ENCODE measurements around the gene PTBP2.

PTBP2 gene

GRCh38 chr1:96722958-96723357, 1.4 kb downstream of the PTBP2 start:
- Histone ChIP-seq H3K9ac (ENCODE audit: low read length) (peak overlapping the region; percentile 92), H3K36me3 (ENCODE audit: low read length) (peaks cover 15% of the 10 kb centered on the region), H4K20me1 (ENCODE audit: low read depth, low read length) (peaks cover 7% of the 10 kb centered on the region), H3K27ac (ENCODE audit: low read depth, low read length) (peak overlapping the region; percentile 68; the same call in 1 of the 2 replicates), H3K9me3 (ENCODE audit: insufficient read depth, low read length) (no peaks in the 10 kb centered on the region), H3K4me2 (ENCODE audit: low read depth, low read length, poor library complexity, severe bottlenecking) (peak overlapping the region; percentile 85), H3K27me3 (ENCODE audit: low read length) (no peaks in the 10 kb centered on the region), H2AFZ (ENCODE audit: low read depth, low read length, severe bottlenecking) (no peak overlapping the region), H3K79me2 (ENCODE audit: insufficient read depth, low read length) (peaks cover 61% of the 10 kb centered on the region), H3F3A (ENCODE audit: insufficient read depth) (no peaks in the 10 kb centered on the region; the same call in 1 of the 2 replicates), H3K9me2 (replicated peaks; ENCODE audit: insufficient read depth, low read length) (no peaks in the 10 kb centered on the region), H3K4me3 (ENCODE audit: insufficient read depth, low read length, poor library complexity, severe bottlenecking) (peak overlapping the region; percentile 90)
- TF ChIP-seq EZH2phosphoT487 (conservative IDR thresholded peaks at IDR 0.05; ENCODE audit: low read length) (no peak), CTCF (IDR thresholded peaks at IDR 0.05; ENCODE audit: insufficient read depth, low read length, poor library complexity, severe bottlenecking) (no peak)

GRCh38 chr1:96723377-96723776, 1.8 kb downstream of the PTBP2 start:
- no peak for TF ChIP-seq EZH2phosphoT487 (conservative IDR thresholded peaks at IDR 0.05; ENCODE audit: low read length)
- no peak for TF ChIP-seq CTCF (IDR thresholded peaks at IDR 0.05; ENCODE audit: insufficient read depth, low read length, poor library complexity, severe bottlenecking)
- Histone ChIP-seq H3K9ac (ENCODE audit: low read length) (peak overlapping the region; percentile 92), H3K4me2 (ENCODE audit: low read depth, low read length, poor library complexity, severe bottlenecking) (peak overlapping the region; percentile 85), H3K36me3 (ENCODE audit: low read length) (peaks cover 15% of the 10 kb centered on the region), H3K27ac (ENCODE audit: low read depth, low read length) (peak overlapping the region; percentile 68), H3F3A (ENCODE audit: insufficient read depth) (no peaks in the 10 kb centered on the region; the same call in 1 of the 2 replicates), H3K4me3 (ENCODE audit: insufficient read depth, low read length, poor library complexity, severe bottlenecking) (peak overlapping the region; percentile 90), H4K20me1 (ENCODE audit: low read depth, low read length) (peaks cover 10% of the 10 kb centered on the region), H3K79me2 (ENCODE audit: insufficient read depth, low read length) (peaks cover 65% of the 10 kb centered on the region), H3K27me3 (ENCODE audit: low read length) (no peaks in the 10 kb centered on the region), H3K9me2 (replicated peaks; ENCODE audit: insufficient read depth, low read length) (no peaks in the 10 kb centered on the region), H2AFZ (ENCODE audit: low read depth, low read length, severe bottlenecking) (no peak overlapping the region), H3K9me3 (ENCODE audit: insufficient read depth, low read length) (no peaks in the 10 kb centered on the region)

- Histone ChIP-seq H2AFZ (ENCODE audit: low read depth, low read length, severe bottlenecking) (no peak overlapping the region), H4K20me1 (ENCODE audit: low read depth, low read length) (peaks cover 13% of the 10 kb centered on the region), H3K4me2 (ENCODE audit: low read depth, low read length, poor library complexity, severe bottlenecking) (peak overlapping the region; percentile 85), H3K4me3 (ENCODE audit: insufficient read depth, low read length, poor library complexity, severe bottlenecking) (peak overlapping the region; percentile 90), H3F3A (ENCODE audit: insufficient read depth) (no peaks in the 10 kb centered on the region; the same call in 1 of the 2 replicates), H3K9ac (ENCODE audit: low read length) (no peak overlapping the region), H3K9me3 (ENCODE audit: insufficient read depth, low read length) (no peaks in the 10 kb centered on the region), H3K79me2 (ENCODE audit: insufficient read depth, low read length) (peaks cover 71% of the 10 kb centered on the region), H3K27ac (ENCODE audit: low read depth, low read length) (peak overlapping the region; percentile 68; the same call in 1 of the 2 replicates), H3K9me2 (replicated peaks; ENCODE audit: insufficient read depth, low read length) (no peaks in the 10 kb centered on the region), H3K36me3 (ENCODE audit: low read length) (peaks cover 20% of the 10 kb centered on the region), H3K27me3 (ENCODE audit: low read length) (no peaks in the 10 kb centered on the region)
- no peak for TF ChIP-seq CTCF (IDR thresholded peaks at IDR 0.05; ENCODE audit: insufficient read depth, low read length, poor library complexity, severe bottlenecking)
- TF ChIP-seq EZH2phosphoT487 (conservative IDR thresholded peaks at IDR 0.05; ENCODE audit: low read length) = no peak
Measured at GRCh38 chr1:96723936-96724335, 2.4 kb downstream of the PTBP2 start.
